Measurements from ENCODE around the gene FCAMR. TPM values are rescaled to one million over a fixed set of nuclear protein-coding genes. Genes with fewer than 3 reads are reported as not detected.

Gene FCAMR
- total and polyA plus RNA-seq, 2 of the 4 experiments (the other 2 are of a cell fraction): not detected

DNA sequence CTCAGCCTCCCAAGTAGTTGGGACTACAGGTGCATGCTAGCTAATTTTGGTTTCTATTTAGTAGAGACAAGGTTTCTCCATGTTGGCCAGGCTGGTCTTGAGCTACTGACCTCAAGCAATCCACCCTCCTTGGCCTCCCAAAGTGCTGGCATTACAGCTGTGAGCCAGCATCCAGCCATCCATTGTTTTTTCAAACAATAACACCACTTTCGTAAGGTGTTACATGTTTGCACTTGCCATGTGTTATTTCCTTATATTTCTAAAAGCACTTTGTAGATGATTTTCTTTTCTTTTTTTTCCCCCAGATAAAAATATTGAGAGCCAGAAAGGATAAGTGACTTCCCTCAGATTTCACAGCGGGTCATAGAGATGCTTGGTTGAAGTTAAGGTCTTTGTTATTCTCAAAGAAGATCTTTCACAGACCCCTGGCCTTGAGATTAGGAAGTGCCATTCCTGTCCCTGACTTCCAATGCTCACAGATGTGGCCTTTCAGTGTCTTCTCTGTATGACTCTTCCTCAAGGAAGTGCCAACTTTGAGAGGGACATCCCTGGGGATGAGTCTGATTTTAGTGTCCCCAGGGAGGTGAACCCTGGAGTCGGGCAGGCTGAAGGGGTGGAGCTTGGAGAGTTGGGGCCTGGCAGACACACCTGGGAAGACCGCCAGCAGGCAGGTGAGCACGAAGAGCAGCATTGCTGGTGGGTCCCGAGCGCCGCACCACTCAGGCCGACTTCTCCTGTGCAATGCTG is 30.2 kb downstream of the FCAMR start:
- Histone ChIP-seq H3K4me2 (ENCODE audit: low read depth, low read length) (no peak overlapping the region), H3K9ac (ENCODE audit: low read depth, low read length) (no peak overlapping the region), H3K79me1 (ENCODE audit: low read depth in 1 of 2, low read length in 2 of 2) (no peaks in the 10 kb centered on the region), H3K56ac (ENCODE audit: extremely low read depth, insufficient read depth, low read length) (no peak overlapping the region), H2AFZ (replicated peaks; ENCODE audit: low read length, poor library complexity) (no peak overlapping the region), H3K9me1 (ENCODE audit: insufficient read depth, low read length) (no peaks in the 10 kb centered on the region), H4K8ac (ENCODE audit: low read depth in 2 of 2, low read length in 2 of 2) (no peak overlapping the region), H2BK120ac (ENCODE audit: low read depth, low read length) (no peak overlapping the region), H4K20me1 (ENCODE audit: insufficient read depth, low read length) (no peaks in the 10 kb centered on the region), H3K4ac (ENCODE audit: low read depth, low read length) (no peak overlapping the region), H2BK20ac (ENCODE audit: low read depth, low read length) (no peak overlapping the region), H3K9me3 (ENCODE audit: control insufficient read depth, insufficient read depth, low read length) (no peaks in the 10 kb centered on the region), H2BK15ac (ENCODE audit: low read depth, low read length) (no peak overlapping the region), H2AK9ac (replicated peaks; ENCODE audit: low read depth, low read length, poor library complexity) (no peak overlapping the region), H4K5ac (ENCODE audit: low read depth, low read length) (no peak overlapping the region), H3K36me3 (ENCODE audit: control insufficient read depth, insufficient read depth, low read length) (no peaks in the 10 kb centered on the region), H3K23ac (ENCODE audit: low read depth, low read length) (no peak overlapping the region), H3K4me3 (ENCODE audit: insufficient read depth, low read depth, low read length) (no peak overlapping the region), H3K18ac (ENCODE audit: low read depth, low read length) (no peak overlapping the region), H3K27ac (ENCODE audit: insufficient read depth, low read length) (no peak overlapping the region), H3K27me3 (ENCODE audit: control insufficient read depth, insufficient read depth, low read length) (peaks cover 53% of the 10 kb centered on the region), H3K4me1 (ENCODE audit: control insufficient read depth, insufficient read depth, low read length) (no peaks in the 10 kb centered on the region), H2BK5ac (ENCODE audit: low read depth, low read length, poor library complexity, severe bottlenecking) (no peak overlapping the region), H2AK5ac (ENCODE audit: low read depth, low read length) (no peak overlapping the region), H4K91ac (ENCODE audit: insufficient read depth, low read depth, low read length) (no peak overlapping the region), H3K14ac (replicated peaks; ENCODE audit: low read depth, low read length) (no peak overlapping the region)
- in situ Hi-C loops (cut with MboI; ENCODE audit: low sequenced_read_pairs): no loop called here
- DNase-seq: no peak
- dilution Hi-C loops (cut with HindIII; ENCODE audit: low sequenced_read_pairs, unreplicated experiment): no loop called here
- ChIA-PET CTCF (no interaction called here), POLR2A (ENCODE audit: unreplicated experiment) (no interaction called here)
- intact Hi-C loops (cut with micrococcal nuclease): loop anchor here (5.0 kb wide), 1 partner anchor 137 kb away; no protein-coding TSS in a partner anchor
- 91% methylated on average over 7 of the region's 9 CpGs; no CpG with 5 or more reads in 1 of the 2 experiments for WGBS, 2 experiments (ENCODE audit: extremely low coverage in 2 of 2, insufficient read length in 1 of 2)
- no peak for TF ChIP-seq RFX5 (IDR thresholded peaks at IDR 0.05; ENCODE audit: low read depth, low read length)
- TF ChIP-seq SMC3 (IDR thresholded peaks at IDR 0.05; ENCODE audit: low read depth, low read length): no peak
- TF ChIP-seq, protein P1, sequence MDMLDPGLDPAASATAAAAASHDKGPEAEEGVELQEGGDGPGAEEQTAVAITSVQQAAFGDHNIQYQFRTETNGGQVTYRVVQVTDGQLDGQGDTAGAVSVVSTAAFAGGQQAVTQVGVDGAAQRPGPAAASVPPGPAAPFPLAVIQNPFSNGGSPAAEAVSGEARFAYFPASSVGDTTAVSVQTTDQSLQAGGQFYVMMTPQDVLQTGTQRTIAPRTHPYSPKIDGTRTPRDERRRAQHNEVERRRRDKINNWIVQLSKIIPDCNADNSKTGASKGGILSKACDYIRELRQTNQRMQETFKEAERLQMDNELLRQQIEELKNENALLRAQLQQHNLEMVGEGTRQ (IDR thresholded peaks at IDR 0.05; ENCODE audit: low read depth, low read length): no peak
- no peak for TF ChIP-seq BHLHE40 (IDR thresholded peaks at IDR 0.05; ENCODE audit: low read depth, low read length)
- no peak for TF ChIP-seq RAD21 (IDR thresholded peaks at IDR 0.05; ENCODE audit: low read length)
- TF ChIP-seq CHD1 (IDR thresholded peaks at IDR 0.05; ENCODE audit: low read depth, low read length): no peak
- TF ChIP-seq MXI1 (IDR thresholded peaks at IDR 0.05; ENCODE audit: borderline replicate concordance, low read depth, low read length): no peak
- no peak for TF ChIP-seq NFE2L2 (IDR thresholded peaks at IDR 0.05; ENCODE audit: low read depth, low read length)
- TF ChIP-seq, protein P2, sequence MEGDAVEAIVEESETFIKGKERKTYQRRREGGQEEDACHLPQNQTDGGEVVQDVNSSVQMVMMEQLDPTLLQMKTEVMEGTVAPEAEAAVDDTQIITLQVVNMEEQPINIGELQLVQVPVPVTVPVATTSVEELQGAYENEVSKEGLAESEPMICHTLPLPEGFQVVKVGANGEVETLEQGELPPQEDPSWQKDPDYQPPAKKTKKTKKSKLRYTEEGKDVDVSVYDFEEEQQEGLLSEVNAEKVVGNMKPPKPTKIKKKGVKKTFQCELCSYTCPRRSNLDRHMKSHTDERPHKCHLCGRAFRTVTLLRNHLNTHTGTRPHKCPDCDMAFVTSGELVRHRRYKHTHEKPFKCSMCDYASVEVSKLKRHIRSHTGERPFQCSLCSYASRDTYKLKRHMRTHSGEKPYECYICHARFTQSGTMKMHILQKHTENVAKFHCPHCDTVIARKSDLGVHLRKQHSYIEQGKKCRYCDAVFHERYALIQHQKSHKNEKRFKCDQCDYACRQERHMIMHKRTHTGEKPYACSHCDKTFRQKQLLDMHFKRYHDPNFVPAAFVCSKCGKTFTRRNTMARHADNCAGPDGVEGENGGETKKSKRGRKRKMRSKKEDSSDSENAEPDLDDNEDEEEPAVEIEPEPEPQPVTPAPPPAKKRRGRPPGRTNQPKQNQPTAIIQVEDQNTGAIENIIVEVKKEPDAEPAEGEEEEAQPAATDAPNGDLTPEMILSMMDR (conservative IDR thresholded peaks at IDR 0.05; ENCODE audit: low read depth, low read length): no peak
- TF ChIP-seq FOS (IDR thresholded peaks at IDR 0.05; ENCODE audit: low read depth, low read length): no peak
- TF ChIP-seq, protein P3, sequence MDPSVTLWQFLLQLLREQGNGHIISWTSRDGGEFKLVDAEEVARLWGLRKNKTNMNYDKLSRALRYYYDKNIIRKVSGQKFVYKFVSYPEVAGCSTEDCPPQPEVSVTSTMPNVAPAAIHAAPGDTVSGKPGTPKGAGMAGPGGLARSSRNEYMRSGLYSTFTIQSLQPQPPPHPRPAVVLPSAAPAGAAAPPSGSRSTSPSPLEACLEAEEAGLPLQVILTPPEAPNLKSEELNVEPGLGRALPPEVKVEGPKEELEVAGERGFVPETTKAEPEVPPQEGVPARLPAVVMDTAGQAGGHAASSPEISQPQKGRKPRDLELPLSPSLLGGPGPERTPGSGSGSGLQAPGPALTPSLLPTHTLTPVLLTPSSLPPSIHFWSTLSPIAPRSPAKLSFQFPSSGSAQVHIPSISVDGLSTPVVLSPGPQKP (IDR thresholded peaks at IDR 0.05; ENCODE audit: borderline replicate concordance, low read depth, low read length): no peak
- TF ChIP-seq MAZ (IDR thresholded peaks at IDR 0.05; ENCODE audit: borderline replicate concordance, low read depth, low read length): no peak
- no peak for ATAC-seq (ENCODE audit: low read depth)
- BruUV-seq (replicated peaks): no TSS peak

Data from IMR-90 (cell line).